Lung (tissue), 16 donors: ENCODE measurements around the gene PPM1H. TPM values are rescaled to one million over a fixed set of nuclear protein-coding genes. Genes with fewer than 3 reads are reported as not detected.

ENCODE experiments used
- ATAC-seq: fragments of 200-7000 bp; cut with Tn5 transposase; one replicate; pipeline ENCODE4 v1.9.1; 2020; ENCODE audit warnings: moderate number of reproducible peaks; ENCODE audit not compliant: insufficient read depth, low FRiP score
- DNase-seq, 3 donors: peaks; one replicate each; pipeline ENCODE4 v3.0.0-alpha.2; 2013 to 2017
- H3K27ac ChIP-seq, 2 donors: one replicate each; pipeline ENCODE4 v1.5.1; 2013; ENCODE audit warnings: mild to moderate bottlenecking in 2 of 2, moderate library complexity in 2 of 2, control low read depth in 1 of 2, inconsistent platforms in 1 of 2, low read depth in 1 of 2, low read length in 1 of 2
- H3K27me3 ChIP-seq, 3 donors: one replicate each; pipeline ENCODE4 v1.5.1; 2013; ENCODE audit warnings: low read length in 2 of 3; ENCODE audit not compliant: control insufficient read depth in 3 of 3, insufficient read depth in 3 of 3
- H3K36me3 ChIP-seq, 4 donors: one replicate each; pipeline ENCODE4 v1.5.1; 2013; ENCODE audit warnings: low read length in 4 of 4, mild to moderate bottlenecking in 1 of 4, moderate library complexity in 1 of 4; ENCODE audit not compliant: control insufficient read depth in 4 of 4, insufficient read depth in 4 of 4
- H3K4me1 ChIP-seq, 5 donors: one replicate each; pipeline ENCODE4 v1.5.1; 2013; ENCODE audit warnings: low read length in 5 of 5, mild to moderate bottlenecking in 2 of 5, moderate library complexity in 1 of 5; ENCODE audit not compliant: control insufficient read depth in 5 of 5, insufficient read depth in 5 of 5
- H3K4me3 ChIP-seq: one replicate; pipeline ENCODE4 v1.5.1; 2013; ENCODE audit warnings: mild to moderate bottlenecking, control low read depth, moderate library complexity
- H3K9ac ChIP-seq, 2 donors: one replicate each; pipeline ENCODE4 v1.5.1; 2013; ENCODE audit warnings: low read length in 2 of 2, control low read depth in 1 of 2; ENCODE audit not compliant: insufficient read depth in 1 of 2
- H3K9me3 ChIP-seq, 4 donors: one replicate each; pipeline ENCODE4 v1.5.1; 2013; ENCODE audit warnings: low read length in 3 of 4, mild to moderate bottlenecking in 1 of 4, moderate library complexity in 1 of 4; ENCODE audit not compliant: control insufficient read depth in 4 of 4, insufficient read depth in 3 of 4
- WGBS, 2 donors: extraction: QIAGEN DNeasy Blood & Tissue Kit; methylation state at CpG; one replicate each; pipeline ENCODE4 v1.1.7; 2013; 5-methylcytosine and 5-hydroxymethylcytosine counted together
- long read RNA-seq, 5 donors: transcript quantifications; one replicate each; lab custom pipeline, GENCODE V29; 2026
- polyA plus RNA-seq, 2 donors: library from polyadenylated mRNA; stranded (reverse); fragments of 200-250 nt; gene quantifications; one replicate each; pipeline ENCODE4 v1.2.1, GENCODE V29; 2013
- total RNA-seq, 2 donors: library from RNA; depleted of rRNA in 1 of 2; stranded (reverse); fragments of >200 nt in 1 of 2; gene quantifications; one replicate each; pipeline ENCODE4 v1.2.1, GENCODE V29; 2014 to 2021
- TF ChIP-seq, protein P1 (sequence below): IDR thresholded peaks from 2 replicates; pipeline ENCODE4 v1.5.1; 2012; ENCODE audit warnings: mild to moderate bottlenecking; ENCODE audit errors: control extremely low read depth, extremely low read depth
- donor health status: control.
- donor health status: control.
- donor health status: Bipolar disorder and iron deficiency.
- donor health status: healthy.
- donor health status: DM: yes; HTN: yes; CAD: no.

PPM1H gene
- total RNA-seq (10 to 100 TPM in 1 of 2 donors, 1 to 10 TPM in 1; 9.0 to 11.2 TPM), polyA plus RNA-seq (1 to 10 TPM; 2.0 to 2.4 TPM)
- long read RNA-seq, donor 1, full-length matches to known transcripts = 1 of 1 reads
- long read RNA-seq, donor 1, partial matches to known transcripts = 0 of 1 reads
- long read RNA-seq, donor 1, other reads (novel, unspliced or antisense) = 0 of 1 reads
- long read RNA-seq, donor 2, full-length matches to known transcripts = 3 of 3 reads
- long read RNA-seq, donor 2, partial matches to known transcripts = 0 of 3 reads
- long read RNA-seq, donor 2, other reads (novel, unspliced or antisense) = 0 of 3 reads
- long read RNA-seq, donor 3, full-length matches to known transcripts = 1 of 1 reads
- long read RNA-seq, donor 3, partial matches to known transcripts = 0 of 1 reads
- long read RNA-seq, donor 3, other reads (novel, unspliced or antisense) = 0 of 1 reads
- long read RNA-seq, donor 4 = 0 reads
- long read RNA-seq, donor 5 = 0 reads

DNA sequence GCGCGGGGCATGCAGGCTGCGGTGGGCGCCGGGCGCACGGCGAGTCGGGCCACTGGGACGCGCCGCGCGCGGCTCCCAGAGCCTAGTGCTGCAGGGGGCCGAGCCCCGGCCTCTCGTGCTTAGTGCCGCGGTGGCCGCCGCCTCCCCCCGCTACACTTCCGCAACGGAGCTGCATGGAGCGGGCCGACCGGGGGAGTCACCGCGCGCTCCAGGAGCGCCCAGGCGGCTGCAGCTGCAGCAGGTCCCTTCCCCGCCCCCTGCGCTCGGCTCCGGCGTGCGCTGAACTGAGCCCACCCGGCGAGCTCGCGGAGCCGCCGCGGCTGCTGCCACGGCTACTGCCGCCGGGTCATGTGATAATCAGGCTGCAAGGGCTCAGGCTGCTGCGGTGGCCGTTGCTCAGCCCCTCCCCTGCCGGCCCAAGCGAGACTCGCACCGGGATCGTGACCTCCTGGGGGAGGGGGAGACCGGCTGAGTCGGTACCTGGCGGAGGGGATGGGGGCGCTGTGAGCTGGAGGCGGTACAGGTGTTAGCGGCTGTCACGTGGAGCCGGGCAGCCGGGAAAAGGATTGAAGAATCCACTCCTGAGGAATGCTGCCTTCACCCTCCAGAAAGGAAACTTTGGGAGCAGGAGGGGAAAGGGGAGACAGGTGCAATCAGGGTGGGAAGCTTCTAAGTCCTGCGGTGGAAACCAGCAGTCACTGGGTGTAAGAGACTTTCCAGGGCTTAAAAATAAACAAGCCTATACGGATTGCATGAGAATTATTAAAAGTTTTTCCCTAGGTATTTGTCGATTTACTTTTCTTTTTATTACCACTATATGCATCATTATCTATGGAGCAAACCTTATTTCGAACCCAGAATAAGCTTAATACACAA is at the start of gene PPM1H:
Gene PPM1H, minus strand, starts transcription at position 352 of the 876 bp plus-strand sequence. CDS start 414 bp downstream, outside the sequence.
- Histone ChIP-seq H3K4me1 (peaks cover 0 to 13% (median 0%) of the 10 kb centered on the region in 5 donors), H3K27ac (peak within 1 kb of the TSS in 1 of 2 donors; percentile 34), H3K4me3 (peak within 1 kb of the TSS; percentile 69), H3K36me3 (no peaks in the 10 kb centered on the region), H3K9me3 (no peaks in the 10 kb centered on the region), H3K9ac (no peak within 1 kb of the TSS), H3K27me3 (peaks cover 0 to 35% (median 12%) of the 10 kb centered on the region in 3 donors)
- ATAC-seq = peak; percentile 87
- peak; percentile 50 to 78 (median 74) for DNase-seq
- WGBS, 2 donors = 2% methylated on average over 37 to 69 of the region's 69 CpGs
- TF ChIP-seq, protein P1, sequence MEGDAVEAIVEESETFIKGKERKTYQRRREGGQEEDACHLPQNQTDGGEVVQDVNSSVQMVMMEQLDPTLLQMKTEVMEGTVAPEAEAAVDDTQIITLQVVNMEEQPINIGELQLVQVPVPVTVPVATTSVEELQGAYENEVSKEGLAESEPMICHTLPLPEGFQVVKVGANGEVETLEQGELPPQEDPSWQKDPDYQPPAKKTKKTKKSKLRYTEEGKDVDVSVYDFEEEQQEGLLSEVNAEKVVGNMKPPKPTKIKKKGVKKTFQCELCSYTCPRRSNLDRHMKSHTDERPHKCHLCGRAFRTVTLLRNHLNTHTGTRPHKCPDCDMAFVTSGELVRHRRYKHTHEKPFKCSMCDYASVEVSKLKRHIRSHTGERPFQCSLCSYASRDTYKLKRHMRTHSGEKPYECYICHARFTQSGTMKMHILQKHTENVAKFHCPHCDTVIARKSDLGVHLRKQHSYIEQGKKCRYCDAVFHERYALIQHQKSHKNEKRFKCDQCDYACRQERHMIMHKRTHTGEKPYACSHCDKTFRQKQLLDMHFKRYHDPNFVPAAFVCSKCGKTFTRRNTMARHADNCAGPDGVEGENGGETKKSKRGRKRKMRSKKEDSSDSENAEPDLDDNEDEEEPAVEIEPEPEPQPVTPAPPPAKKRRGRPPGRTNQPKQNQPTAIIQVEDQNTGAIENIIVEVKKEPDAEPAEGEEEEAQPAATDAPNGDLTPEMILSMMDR = no peak

- no peaks in the 10 kb centered on the region for H3K27me3 ChIP-seq
- H3K4me1 ChIP-seq = no peaks in the 10 kb centered on the region
- ATAC-seq (no peak), DNase-seq (no peak)
- H3K27ac ChIP-seq = no peak overlapping the region
- H3K4me3 ChIP-seq = no peak overlapping the region
- H3K9me3 ChIP-seq = no peaks in the 10 kb centered on the region
- 33 to 55% methylated on average over 3 to 4 of the region's 4 CpGs for WGBS, 2 donors
- H3K9ac ChIP-seq = no peak overlapping the region
- no peaks in the 10 kb centered on the region for H3K36me3 ChIP-seq
- TF ChIP-seq, protein P1 = no peak
These were observed 48.6 kb upstream of the PPM1H start for GRCh38 chr12:62983594-62983993.

DNA sequence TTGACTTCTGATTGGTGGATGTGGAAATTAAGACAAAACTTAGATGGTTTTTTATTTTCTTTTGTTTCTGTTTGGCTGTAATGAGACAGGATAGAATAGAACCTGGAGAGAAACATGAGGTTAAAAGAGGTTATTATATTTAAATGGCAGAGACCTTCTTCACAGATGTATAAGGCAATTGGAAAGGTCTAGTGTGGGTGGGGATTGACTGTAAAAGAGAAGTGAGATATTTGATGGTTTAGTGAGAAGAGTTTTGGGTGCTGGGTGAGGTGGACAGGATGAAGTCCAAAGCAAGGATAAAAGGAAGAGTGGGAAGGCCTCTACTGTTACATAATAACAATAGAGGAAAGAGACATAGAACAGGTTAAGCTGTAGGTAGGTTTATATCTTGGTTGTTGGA is 43.8 kb upstream of the PPM1H start:
- ATAC-seq (no peak), DNase-seq (no peak)
- H3K4me1 ChIP-seq = no peaks in the 10 kb centered on the region
- no peaks in the 10 kb centered on the region for H3K9me3 ChIP-seq
- H3K9ac ChIP-seq = no peak overlapping the region
- H3K27ac ChIP-seq = no peak overlapping the region
- no peaks in the 10 kb centered on the region for H3K36me3 ChIP-seq
- no peak overlapping the region for H3K4me3 ChIP-seq
- TF ChIP-seq, protein P1 = no peak
- H3K27me3 ChIP-seq = no peaks in the 10 kb centered on the region
